Ishikawa (cell line): Measurements from ENCODE around the gene MAST4.

Source experiments
- CREB1 ChIP-seq: IDR thresholded peaks from 2 replicates; pipeline ENCODE4 v1.6.1; 2012; ENCODE audit warnings: low read depth
- FOXM1 ChIP-seq: IDR thresholded peaks from 2 replicates; pipeline ENCODE4 v1.6.1; 2012; ENCODE audit warnings: low read depth, borderline replicate concordance
- RAD21 ChIP-seq: IDR thresholded peaks from 2 replicates; pipeline ENCODE4 v1.6.1; 2012; ENCODE audit warnings: low read depth
- TAF1 ChIP-seq: IDR thresholded peaks from 2 replicates; pipeline ENCODE4 v1.6.1; 2012; ENCODE audit warnings: low read depth, mild to moderate bottlenecking
- TF ChIP-seq, protein P1 (sequence below): IDR thresholded peaks from 2 replicates; pipeline ENCODE4 v1.6.1; 2012

DNA sequence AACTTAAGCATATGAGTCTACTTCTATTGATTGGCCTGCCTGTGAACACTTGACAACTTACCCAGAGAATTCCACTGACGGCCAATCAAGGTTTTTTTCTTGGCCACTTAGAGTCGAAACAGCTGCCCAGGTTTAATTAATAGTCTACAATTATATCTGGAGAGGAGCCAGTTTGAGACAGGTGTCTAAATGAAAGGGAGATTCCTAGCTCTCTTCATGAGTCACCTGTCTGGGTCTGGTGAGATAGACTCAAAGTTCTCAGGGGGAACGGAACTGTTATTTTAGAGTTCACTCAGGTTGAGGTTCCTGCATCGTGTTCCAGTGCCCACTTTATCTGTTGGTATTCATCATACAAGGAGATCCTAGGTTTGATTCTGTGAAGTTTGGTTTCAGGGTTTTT is 489.4 kb downstream of the MAST4 start:
- TF ChIP-seq RAD21 (no peak), CREB1 (no peak), TAF1 (no peak), FOXM1 (no peak)
- TF ChIP-seq, protein P1, sequence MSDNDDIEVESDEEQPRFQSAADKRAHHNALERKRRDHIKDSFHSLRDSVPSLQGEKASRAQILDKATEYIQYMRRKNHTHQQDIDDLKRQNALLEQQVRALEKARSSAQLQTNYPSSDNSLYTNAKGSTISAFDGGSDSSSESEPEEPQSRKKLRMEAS = no peak
